HG03097 (cell line): Measurements from ENCODE around the gene P3R3URF.
"Not testable (repeated sequence)": the region's sequence is repeated elsewhere in the genome, so short reads cannot be mapped to it uniquely, and the experiment has no call there.

Source experiments
- ATAC-seq: cut with Tn5 transposase; IDR thresholded peaks from one replicate; pipeline ENCODE4 v1.9.1; 2021; ENCODE audit not compliant: unreplicated experiment, low FRiP score

The P3R3URF gene

DNA sequence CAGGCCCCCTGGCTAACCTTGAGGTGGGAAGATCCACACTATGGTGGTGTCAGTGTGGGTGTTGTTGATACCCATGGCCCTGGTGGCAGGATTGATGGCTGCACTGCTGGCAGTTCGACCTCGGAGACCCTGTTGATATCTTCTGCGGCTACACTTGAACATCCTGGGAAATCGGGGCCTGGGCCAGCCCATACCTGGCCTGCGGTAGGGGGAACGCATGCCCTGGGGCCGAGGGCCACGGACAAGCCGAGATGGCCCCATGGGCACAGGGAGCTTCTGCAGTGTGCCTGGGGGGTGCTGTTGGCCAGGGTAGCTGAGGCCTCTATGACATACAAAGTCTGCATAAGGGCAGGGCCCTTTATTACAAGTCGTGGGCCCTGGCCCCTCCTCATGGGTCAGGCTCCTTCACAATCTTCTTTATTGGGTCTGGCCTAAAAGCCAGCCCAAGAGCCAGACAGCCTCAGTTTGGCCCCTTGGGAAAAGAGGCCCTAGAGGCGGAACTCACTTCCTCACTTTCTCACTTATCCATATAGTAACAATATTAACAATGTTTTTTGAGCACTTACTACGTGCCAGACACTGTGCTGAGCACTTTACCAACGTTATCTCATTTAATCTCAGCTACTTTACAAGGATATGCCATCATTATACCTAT lies at the start of gene P3R3URF:
Gene P3R3URF (minus strand): TSS at position 278 of the 655 bp plus-strand sequence. CDS start 17 bp downstream, at position 261.
- ATAC-seq: no peak

DNA sequence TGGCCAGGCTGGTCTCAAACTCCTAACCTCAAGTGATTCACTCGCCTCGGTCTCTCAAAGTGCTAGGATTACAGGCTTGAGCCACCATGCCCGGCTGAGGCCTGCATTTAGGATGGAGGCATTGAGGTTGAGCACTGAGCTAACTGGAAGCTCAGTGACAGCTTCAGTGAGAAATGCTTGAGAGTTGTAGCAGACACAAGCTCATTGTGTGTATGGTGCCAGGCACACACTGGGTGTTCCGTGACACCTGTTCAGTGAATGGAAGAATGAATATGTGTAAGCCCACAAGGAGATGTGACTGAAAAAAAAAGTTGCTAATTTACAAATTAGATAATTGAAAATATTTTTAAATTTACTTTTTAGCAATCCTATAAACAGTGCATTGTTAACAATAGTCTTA lies 48.7 kb upstream of the P3R3URF start:
- ATAC-seq: no peak

DNA sequence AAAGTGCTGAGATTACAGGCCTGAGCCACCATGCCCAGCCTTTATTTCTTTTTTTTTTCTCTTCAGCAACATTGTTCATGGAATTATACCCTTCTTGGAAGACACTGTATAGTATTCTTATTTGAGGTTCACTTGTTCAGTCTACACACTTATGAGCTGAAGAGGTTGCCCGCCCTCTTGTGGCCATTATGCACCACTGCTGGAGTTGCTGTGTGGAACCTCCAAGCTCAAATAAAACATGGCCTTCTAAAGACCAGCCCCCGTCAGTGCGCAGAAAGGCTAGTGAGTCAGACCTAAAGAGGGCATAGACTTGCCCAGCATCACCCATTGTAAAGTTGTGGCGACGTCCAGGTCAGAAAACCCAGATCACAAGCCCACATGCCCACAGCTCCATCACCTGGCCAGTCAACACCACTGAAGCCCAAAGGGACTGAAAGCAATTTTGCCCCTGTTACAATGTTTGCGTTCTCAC lies 47.2 kb upstream of the P3R3URF start:
- ATAC-seq: no peak

DNA sequence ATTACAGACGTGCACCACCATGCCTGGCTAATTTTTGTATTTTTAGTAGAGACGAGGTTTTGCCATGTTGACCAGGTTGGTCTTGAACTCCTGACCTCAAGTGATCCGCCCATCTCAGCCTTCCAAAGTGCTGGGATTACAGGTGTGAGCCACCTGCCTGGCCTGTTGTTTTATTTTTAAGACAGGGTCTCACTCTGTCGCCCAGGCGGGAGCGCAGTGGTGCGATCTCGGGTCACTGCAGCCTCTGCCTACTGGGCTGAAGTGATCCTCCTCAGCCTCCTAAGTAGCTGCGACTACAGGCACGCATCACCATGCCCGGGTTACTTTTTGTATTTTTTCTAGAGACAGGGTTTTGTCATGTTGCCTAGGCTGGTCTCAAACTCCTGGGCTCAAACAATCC lies 46.8 kb upstream of the P3R3URF start:
- not testable (repeated sequence) for ATAC-seq

DNA sequence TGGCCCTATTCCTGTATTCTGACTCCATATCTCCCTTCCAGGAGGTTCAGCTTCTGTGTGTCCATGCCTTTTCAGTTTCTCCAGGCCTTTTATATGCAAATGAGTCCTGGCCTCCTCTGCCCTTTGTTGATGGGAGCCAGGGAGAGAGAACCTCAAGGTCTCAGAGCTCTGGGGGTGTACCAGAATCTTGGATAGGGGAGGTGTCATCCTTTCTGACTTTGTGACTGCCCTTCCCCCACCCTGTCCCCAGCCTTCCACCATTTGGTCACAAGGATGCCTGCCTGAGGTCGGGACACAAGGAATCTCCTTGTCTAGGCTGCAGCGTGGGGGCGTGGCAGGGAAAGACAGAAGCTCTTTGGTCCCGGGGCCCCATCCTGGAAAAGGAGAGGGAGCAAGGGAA lies 45.5 kb upstream of the P3R3URF start:
- no peak for ATAC-seq

DNA sequence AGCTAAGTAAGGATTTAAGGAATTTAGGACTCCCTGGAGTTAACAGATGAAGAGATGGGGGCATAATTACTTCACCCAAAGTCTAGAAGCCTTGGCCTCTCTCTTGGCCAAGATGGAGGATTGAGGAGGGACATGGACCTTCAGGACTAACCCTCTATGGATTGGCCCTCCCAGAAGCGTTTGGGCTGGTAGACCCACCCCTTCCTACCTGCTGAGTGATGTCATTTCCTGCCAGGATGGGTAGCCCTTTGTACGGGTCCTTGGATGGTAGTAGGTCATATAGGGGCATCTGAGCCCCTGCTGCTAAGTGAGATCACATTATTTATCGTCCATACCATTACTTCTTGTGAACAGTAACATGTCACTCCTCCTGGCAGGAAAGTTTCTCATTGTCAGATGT lies 44.5 kb upstream of the P3R3URF start:
- ATAC-seq: no peak

DNA sequence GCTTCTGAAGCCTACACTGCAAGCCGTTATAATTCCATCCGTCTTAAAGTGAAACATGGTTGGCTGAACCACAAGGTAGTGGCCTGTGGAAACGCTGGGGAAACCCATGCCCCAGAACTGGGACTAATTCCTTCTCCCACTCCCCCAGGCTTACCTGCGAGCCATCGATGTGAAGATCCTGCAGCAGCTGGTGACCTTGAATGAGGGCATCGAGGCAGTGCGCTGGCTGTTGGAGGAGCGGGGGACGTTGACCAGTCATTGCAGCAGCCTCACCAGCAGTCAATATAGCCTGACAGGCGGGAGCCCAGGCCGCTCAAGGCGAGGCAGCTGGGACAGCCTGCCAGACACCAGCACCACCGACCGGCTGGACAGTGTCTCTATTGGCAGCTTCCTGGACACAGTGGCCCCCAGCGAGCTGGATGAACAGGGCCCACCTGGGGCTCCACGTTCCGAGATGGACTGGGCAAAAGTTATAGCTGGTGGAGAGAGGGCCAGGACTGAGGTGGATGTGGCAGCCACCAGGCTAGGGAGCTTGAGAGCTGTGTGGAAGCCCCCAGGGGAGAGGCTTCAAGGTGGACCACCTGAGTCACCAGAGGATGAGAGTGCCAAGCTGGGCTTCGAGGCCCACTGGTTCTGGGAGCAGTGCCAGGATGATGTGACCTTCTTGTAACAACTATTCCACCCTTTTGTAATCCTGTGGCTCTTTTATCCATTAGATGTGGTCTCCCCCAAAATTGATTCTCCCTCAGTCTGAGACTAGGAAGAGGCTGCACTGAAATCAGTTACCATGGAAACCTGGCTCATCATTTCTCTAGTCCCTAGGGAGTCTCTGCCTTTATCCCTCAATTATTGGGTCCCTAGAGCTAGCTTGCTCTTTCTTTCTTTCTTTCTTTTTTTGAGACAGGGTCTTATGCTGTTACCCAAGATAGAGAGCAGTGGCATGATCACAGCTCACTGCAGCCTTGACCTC lies 43.5 kb upstream of the P3R3URF start:
- no peak for ATAC-seq

DNA sequence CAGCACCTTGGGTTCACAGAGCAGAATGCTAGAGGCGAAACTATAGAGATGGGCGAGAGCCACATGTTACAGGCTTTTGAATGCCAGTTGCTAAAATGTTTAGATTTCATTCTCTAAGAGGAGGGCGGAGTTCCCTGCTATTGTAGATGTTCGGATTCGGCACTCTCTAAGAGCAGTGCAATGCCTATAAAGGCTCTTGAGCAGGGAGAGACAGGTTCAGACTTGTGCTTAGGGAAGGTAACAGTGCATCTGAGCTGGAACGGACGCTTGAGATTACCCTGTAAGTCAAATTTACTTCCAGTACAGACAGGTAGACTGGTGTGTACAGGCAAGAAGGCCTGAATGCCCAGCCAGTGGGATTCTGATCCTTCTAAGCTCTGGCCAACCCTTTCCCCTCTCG lies 42.2 kb upstream of the P3R3URF start:
- no peak for ATAC-seq

DNA sequence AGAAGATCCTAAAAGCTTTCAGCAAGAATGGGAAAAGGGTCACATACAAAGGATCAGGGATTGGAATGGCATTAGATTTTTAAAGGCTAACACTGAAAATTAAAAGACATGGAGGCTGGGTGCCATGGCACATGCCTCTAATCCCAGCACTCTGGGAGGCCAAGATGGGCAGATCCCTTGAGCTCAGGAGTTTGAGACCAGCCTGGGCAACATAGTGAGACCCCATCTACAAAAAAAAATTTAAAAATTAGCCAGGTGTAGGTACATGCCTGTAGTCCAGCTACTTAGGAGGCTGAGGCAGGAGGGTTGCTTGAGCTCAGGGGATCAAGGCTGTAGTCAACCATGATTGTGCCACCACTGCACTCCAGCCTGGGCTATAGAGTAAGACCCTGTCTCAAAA lies 39.2 kb upstream of the P3R3URF start:
- no peak for ATAC-seq

DNA sequence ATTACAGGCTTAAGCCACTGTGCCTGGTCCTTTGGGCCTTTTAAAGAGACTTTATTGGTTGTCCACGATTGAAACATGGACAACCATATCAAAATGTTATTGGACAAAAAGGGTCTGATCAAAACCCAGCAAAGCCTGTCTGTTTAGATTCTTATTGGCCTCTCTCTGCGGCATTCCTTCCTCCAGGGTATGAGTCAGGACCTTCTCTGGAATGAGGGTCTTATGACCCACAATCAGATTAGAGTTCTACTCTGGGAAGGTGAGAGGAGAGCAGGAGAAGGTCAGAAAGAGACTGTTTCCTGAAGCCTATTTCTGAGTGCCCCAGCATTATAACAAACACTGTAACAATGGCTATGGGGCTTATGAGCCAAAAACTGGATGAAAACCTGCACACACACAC lies 34.8 kb upstream of the P3R3URF start:
- no peak for ATAC-seq

DNA sequence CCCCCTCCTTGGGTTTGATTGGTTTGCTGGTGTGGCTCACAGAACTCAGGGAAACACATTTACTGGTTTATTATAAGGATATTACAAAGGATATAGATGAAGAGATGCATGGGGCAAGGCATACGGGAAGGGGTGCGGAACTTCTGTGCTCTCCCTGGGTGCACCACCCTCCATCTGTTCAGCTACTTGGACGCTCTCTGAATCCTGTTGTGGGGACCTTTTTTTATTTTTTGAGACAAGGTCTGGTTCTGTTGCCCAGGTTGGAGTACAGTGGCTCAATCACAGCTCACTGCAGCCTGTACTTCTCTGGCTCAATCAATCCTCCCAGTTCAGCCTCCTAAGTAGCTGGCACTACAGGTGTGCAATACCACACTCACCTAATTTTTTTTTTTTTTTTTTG lies 34.3 kb upstream of the P3R3URF start:
- ATAC-seq: no peak

DNA sequence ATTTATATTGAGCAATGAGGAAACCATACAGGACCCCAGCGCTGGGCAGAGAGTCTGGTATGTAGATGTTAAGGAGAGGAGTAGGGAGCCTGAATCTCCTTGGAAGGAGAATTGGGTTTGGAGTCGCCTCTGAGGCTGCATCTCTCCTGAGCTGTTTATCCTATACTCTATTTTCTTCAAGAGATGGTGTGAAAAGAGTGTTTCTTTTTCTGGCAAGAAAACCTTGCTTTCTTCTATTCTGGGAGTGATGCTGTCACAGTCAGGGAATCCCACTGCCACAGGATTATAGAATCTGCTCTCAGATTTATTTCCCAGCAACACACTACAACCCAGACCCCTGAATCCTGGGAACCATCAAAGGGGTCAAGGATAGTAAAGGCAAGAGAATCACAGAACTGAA lies 30.1 kb upstream of the P3R3URF start:
- no peak for ATAC-seq

DNA sequence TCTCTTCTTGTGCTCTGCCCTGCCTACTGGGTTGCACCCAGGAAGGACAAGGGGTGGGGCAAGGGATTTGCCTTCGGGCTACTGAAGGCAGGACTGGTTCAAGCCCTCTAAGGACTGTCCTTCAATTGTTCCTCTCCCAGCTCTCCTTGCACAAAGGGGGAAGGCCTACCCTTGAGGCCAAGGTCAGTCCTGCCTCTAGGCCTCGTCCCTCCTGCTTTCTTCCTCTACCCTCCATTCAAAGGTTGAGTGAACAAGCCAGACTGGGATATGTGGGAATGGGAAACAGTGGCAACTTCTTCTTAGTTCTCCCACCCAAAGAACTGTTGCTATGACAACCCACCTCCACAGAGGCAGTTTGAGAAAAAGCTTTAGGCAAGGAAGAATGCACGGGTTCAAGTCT lies 29.5 kb upstream of the P3R3URF start:
- ATAC-seq: no peak

DNA sequence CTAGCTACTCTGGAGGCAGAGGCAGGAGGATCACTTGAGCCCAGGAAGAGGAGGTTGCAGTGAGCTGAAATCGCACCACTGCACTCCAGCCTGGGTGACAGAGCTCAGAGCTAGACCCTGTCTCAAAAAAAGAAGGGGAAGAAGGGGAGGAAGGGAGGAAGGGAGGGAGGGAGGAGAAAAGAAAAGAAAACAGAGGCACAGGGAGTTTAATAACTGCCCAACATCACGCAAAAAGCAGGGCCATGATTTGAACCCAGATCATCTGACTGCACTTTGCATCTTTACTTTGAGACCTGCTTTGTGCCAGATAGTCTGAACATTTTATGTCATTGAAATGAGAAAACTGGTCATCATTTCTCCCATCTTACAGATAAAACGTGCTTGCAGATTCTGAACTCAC lies 28.9 kb upstream of the P3R3URF start:
- ATAC-seq: no peak

DNA sequence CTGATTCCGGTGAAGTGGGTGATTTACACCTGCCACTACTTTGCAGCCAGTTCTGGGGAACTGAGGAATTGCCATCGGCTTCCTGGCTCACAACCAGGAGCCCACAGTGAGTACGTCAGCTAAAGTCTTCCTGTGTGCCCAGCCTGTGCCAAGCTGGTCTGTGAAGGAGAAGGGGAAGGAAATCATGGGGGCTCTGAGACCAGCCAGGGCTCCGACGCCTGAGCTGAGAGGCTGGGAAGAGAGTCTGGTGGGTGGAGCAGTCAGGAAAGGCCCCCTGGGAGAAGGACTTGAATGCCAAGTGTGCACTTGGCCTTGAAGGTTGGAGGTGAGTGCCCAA lies 28.1 kb upstream of the P3R3URF start:
- ATAC-seq: no peak

DNA sequence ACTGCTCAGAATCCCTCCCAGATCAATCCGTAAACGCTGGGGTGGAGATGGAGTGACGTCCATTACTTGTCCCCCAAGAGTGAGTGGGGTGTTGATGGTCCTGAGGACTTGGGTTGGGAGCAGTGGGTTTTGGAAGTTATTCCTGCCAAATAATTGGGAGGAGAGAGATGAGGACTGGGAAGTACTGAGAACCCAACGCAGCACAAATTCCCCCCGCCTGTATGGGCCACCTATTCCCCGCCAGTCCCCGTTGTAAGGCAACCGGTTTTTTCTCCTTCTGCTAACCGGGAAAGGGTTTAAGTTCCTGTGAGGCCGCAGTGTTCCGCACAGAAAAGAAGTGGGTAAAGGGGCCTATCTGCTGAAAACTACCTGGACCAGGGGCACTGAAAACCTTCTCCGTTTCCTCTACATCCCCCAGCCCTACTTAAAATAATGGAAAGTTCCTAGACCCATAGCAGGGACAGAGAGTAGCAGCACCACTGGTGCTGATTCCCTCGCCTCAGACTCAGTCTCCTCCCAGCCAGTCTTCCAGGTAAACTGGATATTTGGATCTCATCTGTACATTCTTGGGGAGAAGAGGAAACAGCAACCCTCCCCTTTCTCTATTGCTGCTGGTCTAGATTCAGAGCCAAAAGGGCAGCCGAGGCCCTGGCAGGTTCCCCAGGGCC lies 27.6 kb upstream of the P3R3URF start:
- no peak for ATAC-seq

DNA sequence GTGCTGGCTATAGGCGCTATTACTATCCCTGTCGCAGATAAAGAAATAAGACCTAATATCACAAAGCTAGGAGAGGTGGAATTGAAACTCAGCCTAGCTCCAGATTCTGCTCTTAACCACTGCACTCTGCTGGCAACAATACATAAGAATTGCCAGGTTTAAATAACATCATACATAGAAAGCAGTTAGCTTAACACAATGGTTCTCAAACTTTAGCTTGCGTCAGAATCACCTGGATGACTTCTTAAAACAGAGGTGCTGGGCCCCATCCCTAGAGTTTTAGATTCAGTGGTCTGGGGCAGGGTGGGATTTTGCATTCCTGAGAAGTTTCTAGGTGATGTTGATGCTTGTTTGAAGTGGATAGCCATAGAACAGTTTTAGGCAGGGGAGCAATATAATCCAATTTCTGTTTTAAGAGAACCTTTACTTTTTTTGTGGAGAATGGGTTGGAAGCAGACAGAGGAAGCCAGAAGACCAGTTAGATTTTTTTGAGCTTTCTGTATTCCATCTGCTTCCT lies 23.0 kb upstream of the P3R3URF start:
- ATAC-seq: no peak

DNA sequence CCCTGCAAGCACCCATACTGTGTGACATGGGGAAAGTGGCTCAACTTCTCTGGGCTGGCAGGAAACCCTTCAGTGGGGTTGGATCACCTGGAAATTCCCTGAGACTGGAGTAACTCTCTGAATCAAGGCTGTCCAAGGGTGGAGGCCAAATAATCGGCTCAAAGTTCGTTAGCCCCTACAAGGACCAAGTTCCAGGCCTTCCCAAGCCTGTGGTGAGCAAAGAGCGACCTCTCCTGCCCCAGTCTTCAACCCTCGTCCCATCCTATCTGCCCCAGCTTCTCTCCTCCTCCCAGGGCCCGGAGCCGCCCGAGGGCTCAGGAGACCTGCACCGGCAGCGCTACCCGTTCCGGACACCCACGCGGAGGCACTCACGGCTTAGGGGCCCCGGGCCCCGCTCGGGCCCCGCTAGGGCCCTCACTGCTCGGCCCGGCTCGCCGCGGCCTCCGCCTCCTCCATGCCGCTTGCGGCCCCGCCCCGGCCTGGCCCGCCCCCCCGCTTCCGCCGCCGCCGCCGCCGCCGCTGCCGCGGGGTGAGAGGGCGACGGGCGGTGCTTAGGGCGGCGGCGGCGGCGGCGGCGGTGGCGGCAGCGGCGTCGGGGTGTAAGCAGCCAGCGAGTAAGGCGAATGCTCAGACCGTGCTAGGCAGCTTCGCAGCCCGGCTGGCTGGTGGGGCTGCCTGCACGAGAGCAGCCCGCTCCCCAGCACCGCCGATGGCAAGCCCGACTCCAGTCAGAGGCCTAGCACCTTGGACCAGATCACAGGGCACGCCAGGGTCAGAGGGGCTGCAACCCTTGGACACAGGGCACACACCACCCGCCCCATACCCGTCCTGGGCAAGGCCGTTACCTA lies 21.9 kb upstream of the P3R3URF start, which contains the start of gene POMGNT1:
Gene POMGNT1 (minus strand): TSS at position 471 of the 848 bp plus-strand sequence. CDS start 613 bp downstream, outside the sequence.
- ATAC-seq: peak; percentile 72

DNA sequence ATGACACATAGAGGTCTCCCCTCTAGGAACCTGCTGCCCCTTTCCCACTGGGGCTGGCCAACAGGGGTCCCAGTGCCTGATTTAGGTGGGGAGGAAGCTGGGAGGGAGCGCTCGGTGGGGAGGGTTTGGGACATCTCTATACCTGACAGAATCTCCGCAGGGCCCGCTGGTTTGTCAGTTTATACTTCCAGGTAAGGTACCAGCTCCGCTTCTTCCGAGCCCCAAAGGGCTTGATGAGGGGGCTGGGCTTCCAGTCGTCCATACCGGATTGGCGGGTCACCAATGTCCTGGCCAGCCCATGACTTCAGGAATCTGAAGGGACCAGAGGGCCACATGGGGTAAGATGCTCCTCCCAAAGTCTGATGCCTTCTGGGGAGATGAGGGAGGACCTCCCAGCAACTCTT lies 21.3 kb upstream of the P3R3URF start:
- no peak for ATAC-seq

DNA sequence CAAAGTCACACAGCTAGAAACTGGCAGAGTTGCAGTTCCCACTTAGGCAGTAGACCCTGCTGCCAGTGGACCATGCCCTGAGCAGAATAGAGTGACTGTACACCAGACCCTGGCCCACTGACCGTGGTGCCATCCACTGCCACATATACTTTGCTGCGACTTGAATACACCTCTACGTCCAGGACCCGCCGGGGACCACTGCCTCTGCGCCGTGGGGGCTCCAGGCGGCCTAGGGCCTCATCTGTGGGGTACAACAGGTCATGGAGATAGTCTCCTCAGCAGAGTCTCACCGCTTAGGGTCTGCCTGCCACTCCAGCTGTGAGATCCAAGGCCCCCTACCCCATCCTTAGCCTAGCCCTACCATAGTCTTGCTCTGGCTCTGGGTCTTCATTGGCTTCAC lies 20.3 kb upstream of the P3R3URF start:
- ATAC-seq: no peak
